Esophagus muscularis mucosa (tissue), 4 donors: ENCODE results near the gene TBX3. TPM values are rescaled to one million over a fixed set of nuclear protein-coding genes. Genes with fewer than 3 reads are reported as not detected.

Experiments
- DNase-seq: peaks from one replicate; pipeline ENCODE4 v3.0.0-alpha.2; 2017; ENCODE audit errors: extremely low spot score
- H3K27ac ChIP-seq, 4 donors: fragments of 200-600 bp; sonication (generic); replicated peaks in 1 of 4; 1 replicate in 3 of 4; 2 replicates in 1 of 4; pipeline ENCODE4 v1.5.1; 2016 to 2019; ENCODE audit warnings: mild to moderate bottlenecking in 1 of 4
- H3K27me3 ChIP-seq, 4 donors: fragments of 200-600 bp; sonication (generic); one replicate each; pipeline versions ENCODE4 v1.5.1 to v1.6.0; 2016 to 2019
- H3K36me3 ChIP-seq, 4 donors: fragments of 200-600 bp; sonication (generic); one replicate each; pipeline ENCODE4 v1.5.1; 2016 to 2019
- H3K4me1 ChIP-seq, 4 donors: fragments of 200-600 bp; sonication (generic); one replicate each; pipeline ENCODE4 v1.5.1; 2016 to 2019
- H3K4me3 ChIP-seq, 4 donors: fragments of 200-600 bp; sonication (generic); 1 replicate in 2 of 4; 2 replicates in 2 of 4; pipeline ENCODE4 v1.5.1; 2016 to 2019; ENCODE audit warnings: mild to moderate bottlenecking in 4 of 4, moderate library complexity in 1 of 4
- H3K9me3 ChIP-seq, 4 donors: fragments of 200-600 bp; sonication (generic); 1 replicate in 3 of 4; 2 replicates in 1 of 4; pipeline ENCODE4 v1.5.1; 2016 to 2019
- CTCF ChIP-seq, 3 experiments: fragments of 200-600 bp in 2 of 3; fragments of 450-650 bp in 1 of 3; sonication (generic) in 2 of 3; IDR thresholded peaks; one replicate each; pipeline ENCODE4 v1.5.1; 2017 to 2019; ENCODE audit warnings: antibody characterized with exemption in 3 of 3, mild to moderate bottlenecking in 2 of 3, moderate library complexity in 1 of 3
- EP300 ChIP-seq: sonication (generic); formaldehyde crosslinking; IDR thresholded peaks from one replicate; pipeline ENCODE4 v1.6.1; 2017; ENCODE audit warnings: antibody characterized with exemption
- POLR2A ChIP-seq: fragments of 450-650 bp; IDR thresholded peaks from one replicate; pipeline ENCODE4 v1.6.1; 2017; ENCODE audit warnings: antibody characterized with exemption, moderate library complexity, mild to moderate bottlenecking, low read depth
- POLR2AphosphoS5 ChIP-seq, 2 donors: sonication (generic); formaldehyde crosslinking; IDR thresholded peaks; one replicate each; pipeline ENCODE4 v1.6.1; 2017; ENCODE audit warnings: antibody characterized with exemption in 2 of 2
- WGBS: methylation state at CpG from one replicate; pipeline ENCODE4 v1.1.5; 2018; 5-methylcytosine and 5-hydroxymethylcytosine counted together
- intact Hi-C: fragments of 100-400 bp; cut with DNase I; formaldehyde crosslinking; loops from one replicate; pipeline ENCODE4 v1.15.1; 2023
- total RNA-seq, 4 donors: library from RNA; depleted of rRNA; stranded (reverse); fragments of >200 nt; gene quantifications; one replicate each; pipeline versions ENCODE4 v1.1.0 to v1.2.1, GENCODE V29; 2016

The TBX3 gene
- total RNA-seq, 4 donors from 2014 or later: 5.3 to 10.4 (median 8.6) TPM

GRCh38 chr12:114690267-114691135 is 6.5 kb upstream of the TBX3 start:
- H3K4me1 ChIP-seq: peaks cover 4 to 26% (median 25%) of the 10 kb centered on the region in 4 donors
- intact Hi-C loops: no loop called here
- TF ChIP-seq POLR2AphosphoS5 (IDR thresholded peaks at IDR 0.05) (no peak), CTCF (IDR thresholded peaks at IDR 0.05) (no peak), EP300 (no peak), POLR2A (no peak)
- peaks cover 0 to 100% (median 56%) of the 10 kb centered on the region in 4 donors for H3K27me3 ChIP-seq
- H3K36me3 ChIP-seq: no peaks in the 10 kb centered on the region
- WGBS: 72% methylated on average over 8 of the region's 8 CpGs
- DNase-seq: no peak
- H3K27ac ChIP-seq: no peak overlapping the region
- no peak overlapping the region for H3K4me3 ChIP-seq
- no peaks in the 10 kb centered on the region for H3K9me3 ChIP-seq

- Histone ChIP-seq H3K27ac (no peak overlapping the region), H3K4me1 (peaks cover 4 to 37% (median 35%) of the 10 kb centered on the region in 4 donors), H3K9me3 (no peaks in the 10 kb centered on the region), H3K36me3 (no peaks in the 10 kb centered on the region), H3K27me3 (peaks cover 0 to 92% (median 53%) of the 10 kb centered on the region in 4 donors), H3K4me3 (no peak overlapping the region)
- no peak for DNase-seq
- TF ChIP-seq CTCF (IDR thresholded peaks at IDR 0.05) (no peak), EP300 (no peak), POLR2A (no peak), POLR2AphosphoS5 (IDR thresholded peaks at IDR 0.05) (no peak)
- 63% methylated on average over 5 of the region's 5 CpGs for WGBS
- intact Hi-C loops: no loop called here
Observed at GRCh38 chr12:114689075-114689994, 5.4 kb upstream of the TBX3 start.

- Histone ChIP-seq H3K27me3 (peaks cover 0 to 82% (median 50%) of the 10 kb centered on the region in 4 donors), H3K27ac (no peak overlapping the region), H3K4me3 (no peak overlapping the region), H3K9me3 (no peaks in the 10 kb centered on the region), H3K36me3 (no peaks in the 10 kb centered on the region), H3K4me1 (peaks cover 4 to 40% (median 36%) of the 10 kb centered on the region in 4 donors)
- DNase-seq: no peak
- intact Hi-C loops: no loop called here
- no peak for TF ChIP-seq POLR2A
- no peak for TF ChIP-seq EP300
- TF ChIP-seq CTCF (IDR thresholded peaks at IDR 0.05): no peak
- no peak for TF ChIP-seq POLR2AphosphoS5 (IDR thresholded peaks at IDR 0.05)
- 34% methylated on average over 4 of the region's 4 CpGs for WGBS
Observed at GRCh38 chr12:114688256-114688845, 4.4 kb upstream of the TBX3 start.

GRCh38 chr12:114687802-114688201 is 3.8 kb upstream of the TBX3 start:
- Histone ChIP-seq H3K36me3 (no peaks in the 10 kb centered on the region), H3K27ac (no peak overlapping the region), H3K4me1 (peaks cover 3 to 38% (median 33%) of the 10 kb centered on the region in 4 donors), H3K27me3 (peaks cover 0 to 77% (median 46%) of the 10 kb centered on the region in 4 donors), H3K4me3 (no peak overlapping the region), H3K9me3 (no peaks in the 10 kb centered on the region)
- TF ChIP-seq POLR2AphosphoS5 (IDR thresholded peaks at IDR 0.05): no peak
- TF ChIP-seq POLR2A: no peak
- no peak for TF ChIP-seq CTCF (IDR thresholded peaks at IDR 0.05)
- no peak for TF ChIP-seq EP300
- DNase-seq: no peak
- WGBS: 41% methylated on average over 12 of the region's 12 CpGs
- intact Hi-C loops: no loop called here
